ENCODE data around the gene PLCB2.
A peak's percentile ranks its signal among the peaks of the same experiment; 100 is the strongest.

The PLCB2 gene

GRCh38 chr15:40323953-40324937 lies 16.5 kb upstream of the PLCB2 start:
- Histone ChIP-seq H2BK5ac (ENCODE audit: low read length) (no peak overlapping the region), H3K79me2 (ENCODE audit: control insufficient read depth, insufficient read depth, low read length) (no peaks in the 10 kb centered on the region), H3K4me1 (ENCODE audit: control insufficient read depth, low read depth, low read length) (peaks cover 18% of the 10 kb centered on the region), H3K4me3 (ENCODE audit: low read length) (peak overlapping the region; percentile 9), H3K23ac (ENCODE audit: low read length) (no peak overlapping the region), H3K18ac (ENCODE audit: low read length) (peak overlapping the region; percentile 86), H2AK5ac (ENCODE audit: low read length) (no peak overlapping the region), H3K27me3 (ENCODE audit: insufficient read depth, low read length, poor library complexity) (no peaks in the 10 kb centered on the region), H2BK15ac (replicated peaks; ENCODE audit: low read depth) (no peak overlapping the region), H3K36me3 (ENCODE audit: control insufficient read depth, insufficient read depth, low read length) (no peaks in the 10 kb centered on the region), H2BK120ac (ENCODE audit: low read depth, low read length) (no peak overlapping the region), H3K9ac (ENCODE audit: low read length) (peak overlapping the region; percentile 42), H3K4me2 (ENCODE audit: low read length) (peak overlapping the region; percentile 2), H4K5ac (ENCODE audit: low read length) (no peak overlapping the region), H3K27ac (ENCODE audit: low read depth, low read length) (no peak overlapping the region), H3K79me1 (ENCODE audit: low read length) (no peaks in the 10 kb centered on the region), H4K8ac (ENCODE audit: low read depth, low read length) (no peak overlapping the region), H3K4ac (ENCODE audit: low read depth, low read length) (no peak overlapping the region), H3K56ac (ENCODE audit: low read length) (peak overlapping the region; percentile 49)
- WGBS (ENCODE audit: extremely low coverage, insufficient coverage, low lambda C conversion rate) = no CpG with 5 or more reads among the region's 101 CpGs
- DNase-seq = no peak

DNA sequence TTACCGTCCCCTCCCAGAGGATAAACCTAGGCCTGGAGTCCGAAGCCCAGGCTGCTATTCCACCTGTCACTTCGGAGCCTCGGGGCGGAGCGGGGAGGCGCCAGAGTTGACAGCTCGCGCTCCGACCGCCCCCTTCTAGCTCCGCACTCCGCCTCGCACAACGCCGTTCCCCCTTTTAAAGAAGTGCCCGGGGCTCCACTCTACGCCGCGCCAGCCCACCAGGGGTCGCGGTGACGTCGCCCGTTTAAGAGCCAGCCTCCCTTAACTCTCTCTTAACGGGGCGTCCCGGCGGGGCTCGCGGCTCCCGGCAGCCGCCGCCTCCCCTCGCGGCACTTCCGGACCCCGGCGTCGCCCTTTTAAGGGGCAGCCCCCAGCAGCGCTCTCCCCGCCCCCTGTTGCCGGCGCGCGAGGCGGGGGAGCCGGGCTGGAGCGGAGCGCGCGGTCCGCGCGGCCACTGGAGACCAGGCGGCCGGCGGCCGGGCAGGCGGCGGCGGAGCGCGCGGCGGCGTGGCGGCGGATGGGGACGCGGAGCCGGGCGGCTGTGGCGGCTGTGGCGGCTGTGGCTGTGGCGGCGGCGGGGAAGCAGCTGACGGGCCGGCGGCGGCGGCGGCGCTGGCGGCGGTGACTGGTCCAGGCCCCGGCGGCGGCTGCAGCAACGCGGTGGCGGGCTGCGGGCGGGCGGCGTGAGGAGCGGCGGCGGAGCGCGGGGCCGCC lies 15.7 kb upstream of the PLCB2 start, which contains the start of gene INAFM2:
Gene INAFM2 (plus strand): TSS at position 454 of the 714 bp plus-strand sequence. CDS start 364 bp downstream, outside the sequence.
- Histone ChIP-seq H4K8ac (ENCODE audit: low read depth, low read length) (no peak within 1 kb of the TSS), H3K27ac (ENCODE audit: low read depth, low read length) (no peak within 1 kb of the TSS), H2BK15ac (replicated peaks; ENCODE audit: low read depth) (no peak within 1 kb of the TSS), H2AK5ac (ENCODE audit: low read length) (no peak within 1 kb of the TSS), H3K18ac (ENCODE audit: low read length) (peak within 1 kb of the TSS; percentile 86), H3K36me3 (ENCODE audit: control insufficient read depth, insufficient read depth, low read length) (no peaks in the 10 kb centered on the region), H3K9ac (ENCODE audit: low read length) (peak within 1 kb of the TSS; percentile 42), H2BK5ac (ENCODE audit: low read length) (no peak within 1 kb of the TSS), H3K79me2 (ENCODE audit: control insufficient read depth, insufficient read depth, low read length) (no peaks in the 10 kb centered on the region), H3K56ac (ENCODE audit: low read length) (peak within 1 kb of the TSS; percentile 49), H3K4me1 (ENCODE audit: control insufficient read depth, low read depth, low read length) (peaks cover 17% of the 10 kb centered on the region), H3K79me1 (ENCODE audit: low read length) (no peaks in the 10 kb centered on the region), H3K4ac (ENCODE audit: low read depth, low read length) (no peak within 1 kb of the TSS), H3K27me3 (ENCODE audit: insufficient read depth, low read length, poor library complexity) (no peaks in the 10 kb centered on the region), H3K4me3 (ENCODE audit: low read length) (peak within 1 kb of the TSS; percentile 9), H3K4me2 (ENCODE audit: low read length) (peak within 1 kb of the TSS; percentile 75), H4K5ac (ENCODE audit: low read length) (no peak within 1 kb of the TSS), H2BK120ac (ENCODE audit: low read depth, low read length) (no peak within 1 kb of the TSS), H3K23ac (ENCODE audit: low read length) (no peak within 1 kb of the TSS)
- peak; percentile 98 for DNase-seq
- no CpG with 5 or more reads among the region's 103 CpGs for WGBS (ENCODE audit: extremely low coverage, insufficient coverage, low lambda C conversion rate)

DNA sequence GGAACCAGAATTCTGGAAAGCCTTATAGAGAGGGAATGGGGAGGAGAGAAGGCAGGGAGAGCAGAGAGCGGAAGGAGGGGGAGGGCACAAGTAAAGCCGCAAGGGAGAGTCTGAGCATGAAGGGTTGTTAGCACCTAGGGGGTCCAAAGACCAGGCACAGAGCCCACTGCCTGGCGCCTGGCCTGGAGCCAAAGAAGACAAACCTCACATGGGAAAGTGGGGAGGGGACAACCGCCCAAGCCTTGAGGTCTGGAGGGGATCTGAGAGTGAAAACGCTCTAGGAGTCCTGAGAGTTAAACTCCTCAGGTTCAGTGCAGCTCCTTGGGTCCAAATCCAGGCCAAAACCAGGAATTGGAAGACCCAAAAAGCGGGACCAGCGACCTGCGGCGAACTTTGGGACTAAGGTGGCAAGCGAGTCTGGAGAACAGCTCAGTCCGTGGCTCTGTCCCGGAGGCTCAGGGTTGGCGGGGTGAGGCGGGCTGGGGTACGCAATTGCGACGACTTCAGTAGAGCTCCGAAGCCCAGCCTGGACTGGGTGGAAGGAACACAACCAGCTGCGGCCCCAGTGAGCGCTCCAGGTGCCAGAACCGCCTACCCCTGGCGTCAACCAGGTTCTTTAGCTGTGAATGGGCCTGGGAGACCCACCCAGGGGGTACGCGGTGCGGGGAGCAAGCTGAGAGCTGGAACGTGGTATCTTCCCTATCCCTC lies 14.9 kb upstream of the PLCB2 start:
- no CpG with 5 or more reads among the region's 26 CpGs for WGBS (ENCODE audit: extremely low coverage, insufficient coverage, low lambda C conversion rate)

GRCh38 chr15:40320931-40321371 lies 13.2 kb upstream of the PLCB2 start:
- Histone ChIP-seq H2AK5ac (ENCODE audit: low read length) (no peak overlapping the region), H3K4ac (ENCODE audit: low read depth, low read length) (no peak overlapping the region), H3K27ac (ENCODE audit: low read depth, low read length) (no peak overlapping the region), H3K4me2 (ENCODE audit: low read length) (no peak overlapping the region), H3K4me1 (ENCODE audit: control insufficient read depth, low read depth, low read length) (peaks cover 5% of the 10 kb centered on the region), H3K18ac (ENCODE audit: low read length) (no peak overlapping the region), H4K5ac (ENCODE audit: low read length) (no peak overlapping the region), H3K9ac (ENCODE audit: low read length) (no peak overlapping the region), H3K36me3 (ENCODE audit: control insufficient read depth, insufficient read depth, low read length) (no peaks in the 10 kb centered on the region), H2BK15ac (replicated peaks; ENCODE audit: low read depth) (no peak overlapping the region), H3K79me1 (ENCODE audit: low read length) (no peaks in the 10 kb centered on the region), H2BK120ac (ENCODE audit: low read depth, low read length) (no peak overlapping the region), H3K23ac (ENCODE audit: low read length) (no peak overlapping the region), H3K27me3 (ENCODE audit: insufficient read depth, low read length, poor library complexity) (no peaks in the 10 kb centered on the region), H2BK5ac (ENCODE audit: low read length) (no peak overlapping the region), H3K4me3 (ENCODE audit: low read length) (no peak overlapping the region), H4K8ac (ENCODE audit: low read depth, low read length) (no peak overlapping the region), H3K56ac (ENCODE audit: low read length) (no peak overlapping the region), H3K79me2 (ENCODE audit: control insufficient read depth, insufficient read depth, low read length) (no peaks in the 10 kb centered on the region)
- DNase-seq = peak; percentile 78
- no CpG with 5 or more reads among the region's 2 CpGs for WGBS (ENCODE audit: extremely low coverage, insufficient coverage, low lambda C conversion rate)

More for the DNA sequence above, 14.9 kb upstream of the PLCB2 start:
- no peak overlapping the region for H3K23ac ChIP-seq (ENCODE audit: low read length)
- no peaks in the 10 kb centered on the region for H3K36me3 ChIP-seq (ENCODE audit: control insufficient read depth, insufficient read depth, low read length)
- H4K5ac ChIP-seq (ENCODE audit: low read length) = no peak overlapping the region
- H3K56ac ChIP-seq (ENCODE audit: low read length) = no peak overlapping the region
- no peak overlapping the region for H2BK120ac ChIP-seq (ENCODE audit: low read depth, low read length)
- no peak overlapping the region for H3K4me3 ChIP-seq (ENCODE audit: low read length)
- no peak overlapping the region for H2BK15ac ChIP-seq (replicated peaks; ENCODE audit: low read depth)
- H3K27ac ChIP-seq (ENCODE audit: low read depth, low read length) = no peak overlapping the region
- H2AK5ac ChIP-seq (ENCODE audit: low read length) = no peak overlapping the region
- no peak overlapping the region for H3K4ac ChIP-seq (ENCODE audit: low read depth, low read length)
- H3K79me2 ChIP-seq (ENCODE audit: control insufficient read depth, insufficient read depth, low read length) = no peaks in the 10 kb centered on the region
- DNase-seq = peak; percentile 64
- H3K4me2 ChIP-seq (ENCODE audit: low read length) = peak overlapping the region; percentile 75
- no peaks in the 10 kb centered on the region for H3K79me1 ChIP-seq (ENCODE audit: low read length)
- H3K27me3 ChIP-seq (ENCODE audit: insufficient read depth, low read length, poor library complexity) = no peaks in the 10 kb centered on the region
- H2BK5ac ChIP-seq (ENCODE audit: low read length) = no peak overlapping the region
- no peak overlapping the region for H3K18ac ChIP-seq (ENCODE audit: low read length)
- no peak overlapping the region for H4K8ac ChIP-seq (ENCODE audit: low read depth, low read length)
- H3K9ac ChIP-seq (ENCODE audit: low read length) = peak overlapping the region; percentile 18
- peaks cover 13% of the 10 kb centered on the region for H3K4me1 ChIP-seq (ENCODE audit: control insufficient read depth, low read depth, low read length)

GRCh38 chr15:40320409-40320808 lies 12.7 kb upstream of the PLCB2 start:
- H2BK15ac ChIP-seq (replicated peaks; ENCODE audit: low read depth) = no peak overlapping the region
- H3K79me1 ChIP-seq (ENCODE audit: low read length) = no peaks in the 10 kb centered on the region
- DNase-seq = no peak
- H3K36me3 ChIP-seq (ENCODE audit: control insufficient read depth, insufficient read depth, low read length) = no peaks in the 10 kb centered on the region
- H4K8ac ChIP-seq (ENCODE audit: low read depth, low read length) = no peak overlapping the region
- H3K4me2 ChIP-seq (ENCODE audit: low read length) = no peak overlapping the region
- H3K56ac ChIP-seq (ENCODE audit: low read length) = no peak overlapping the region
- H3K4me3 ChIP-seq (ENCODE audit: low read length) = no peak overlapping the region
- no peak overlapping the region for H3K23ac ChIP-seq (ENCODE audit: low read length)
- H2BK120ac ChIP-seq (ENCODE audit: low read depth, low read length) = no peak overlapping the region
- H3K4me1 ChIP-seq (ENCODE audit: control insufficient read depth, low read depth, low read length) = peaks cover 5% of the 10 kb centered on the region
- no peak overlapping the region for H3K18ac ChIP-seq (ENCODE audit: low read length)
- no peaks in the 10 kb centered on the region for H3K27me3 ChIP-seq (ENCODE audit: insufficient read depth, low read length, poor library complexity)
- H3K79me2 ChIP-seq (ENCODE audit: control insufficient read depth, insufficient read depth, low read length) = no peaks in the 10 kb centered on the region
- no CpG with 5 or more reads among the region's 1 CpG for WGBS (ENCODE audit: extremely low coverage, insufficient coverage, low lambda C conversion rate)
- H2BK5ac ChIP-seq (ENCODE audit: low read length) = no peak overlapping the region
- no peak overlapping the region for H3K4ac ChIP-seq (ENCODE audit: low read depth, low read length)
- no peak overlapping the region for H2AK5ac ChIP-seq (ENCODE audit: low read length)
- no peak overlapping the region for H4K5ac ChIP-seq (ENCODE audit: low read length)
- H3K9ac ChIP-seq (ENCODE audit: low read length) = no peak overlapping the region
- no peak overlapping the region for H3K27ac ChIP-seq (ENCODE audit: low read depth, low read length)
